PFSK-1 (cell line): ENCODE results near the gene ARHGAP20.

Source experiments
- POLR2AphosphoS5 ChIP-seq: IDR thresholded peaks from 2 replicates; pipeline ENCODE4 v1.6.1; 2012; ENCODE audit warnings: low read depth, mild to moderate bottlenecking, control low read depth, low read length, moderate library complexity
- REST ChIP-seq, 2 experiments: IDR thresholded peaks; 2 replicates each; pipeline versions ENCODE4 v1.6.1 to v1.8.0; 2011 to 2012; ENCODE audit warnings: low read depth in 2 of 2, low read length in 2 of 2, control low read depth in 1 of 2, inconsistent platforms in 1 of 2, mild to moderate bottlenecking in 1 of 2, moderate library complexity in 1 of 2; ENCODE audit not compliant: insufficient read depth in 1 of 2
- SIN3A ChIP-seq: IDR thresholded peaks from 2 replicates; pipeline ENCODE4 v1.6.1; 2012; ENCODE audit warnings: mild to moderate bottlenecking, low read length, moderate library complexity, borderline replicate concordance; ENCODE audit not compliant: insufficient read depth

- TF ChIP-seq POLR2AphosphoS5 = no peak
- TF ChIP-seq SIN3A = no peak
- no peak for TF ChIP-seq REST (IDR thresholded peaks at IDR 0.05; ENCODE audit: insufficient read depth in 1 of 2, low read depth in 2 of 2, low read length in 2 of 2)
These were observed 113.0 kb downstream of the ARHGAP20 start for GRCh38 chr11:110599207-110599606.
